H1 (cell line): Measurements from ENCODE around the gene RAPGEF5. TPM values are rescaled to one million over a fixed set of nuclear protein-coding genes. Genes with fewer than 3 reads are reported as not detected.

Experiments
- CTCF ChIA-PET: fragments of 300-600 bp; sonication (Branson Sonifier 250); formaldehyde crosslinking; loops from one replicate; lab custom pipeline; 2021; ENCODE audit not compliant: partially characterized antibody; lab: Charles Lee
- POLR2A ChIA-PET: fragments of 300-600 bp; sonication (Branson Sonifier 250); formaldehyde crosslinking; loops from one replicate; lab custom pipeline; 2021; ENCODE audit warnings: inconsistent platforms; ENCODE audit not compliant: partially characterized antibody; lab: Charles Lee
- DNase-seq, 2 experiments: peaks; one replicate each; pipeline versions ENCODE4 v3.0.0 to v3.0.0-alpha.2; 2010 to 2022; ENCODE audit warnings: low spot score in 2 of 2, low read depth in 1 of 2, mixed read lengths in 1 of 2
- FAIRE-seq: peaks from 2 replicates; lab custom pipeline; 2011; peaks lifted over from hg19 to GRCh38; lab: Jason Lieb, UNC
- H2AFZ ChIP-seq: 2 replicates; pipeline ENCODE4 v1.8.1; 2012; ENCODE audit warnings: low read length, inconsistent platforms
- H2AK5ac ChIP-seq: 2 replicates; pipeline ENCODE4 v1.6.1; 2013; ENCODE audit warnings: low read depth, low read length
- H2BK120ac ChIP-seq: replicated peaks from 2 replicates; pipeline ENCODE3; 2013; ENCODE audit warnings: low read depth, low read length, inconsistent platforms
- H2BK12ac ChIP-seq: 2 replicates; pipeline ENCODE4 v1.6.1; 2013; ENCODE audit warnings: low read depth, low read length
- H2BK15ac ChIP-seq: 2 replicates; pipeline ENCODE4 v1.6.1; 2013; ENCODE audit warnings: low read length
- H2BK20ac ChIP-seq: 2 replicates; pipeline ENCODE4 v1.6.1; 2013; ENCODE audit warnings: low read length
- H2BK5ac ChIP-seq: 2 replicates; pipeline ENCODE4 v1.6.1; 2013; ENCODE audit warnings: low read depth, low read length
- H3K14ac ChIP-seq: 2 replicates; pipeline ENCODE4 v1.6.1; 2013; ENCODE audit warnings: inconsistent platforms; ENCODE audit not compliant: insufficient read length
- H3K18ac ChIP-seq: 2 replicates; pipeline ENCODE4 v1.6.1; 2013; ENCODE audit warnings: low read length; ENCODE audit errors: extremely low read depth
- H3K23ac ChIP-seq: 2 replicates; pipeline ENCODE4 v1.6.1; 2013; ENCODE audit warnings: inconsistent platforms; ENCODE audit not compliant: insufficient read length
- H3K23me2 ChIP-seq: 2 replicates; pipeline ENCODE4 v1.6.1; 2013; ENCODE audit warnings: low read depth, low read length
- H3K27ac ChIP-seq: 2 replicates; pipeline ENCODE4 v1.6.1; 2011; ENCODE audit warnings: low read depth, low read length, inconsistent platforms
- H3K27me3 ChIP-seq, 4 experiments: replicated peaks in 1 of 4; 1 replicate in 1 of 4; 2 replicates in 3 of 4; pipeline versions ENCODE4 v1.6.1 to v1.8.1; 2011 to 2013; ENCODE audit warnings: low read length in 3 of 4, mild to moderate bottlenecking in 3 of 4, inconsistent platforms in 2 of 4, mixed read lengths in 2 of 4, moderate library complexity in 1 of 4; ENCODE audit not compliant: control insufficient read depth in 3 of 4, insufficient read depth in 3 of 4; ENCODE audit errors: extremely low read depth in 1 of 4
- H3K36me3 ChIP-seq, 4 experiments: 2 replicates each; pipeline versions ENCODE4 v1.6.1 to v1.8.1; 2011 to 2013; ENCODE audit warnings: mild to moderate bottlenecking in 4 of 4, low read length in 3 of 4, moderate library complexity in 2 of 4, control low read depth in 1 of 4, inconsistent platforms in 1 of 4; ENCODE audit not compliant: insufficient read depth in 4 of 4, control insufficient read depth in 2 of 4
- H3K4ac ChIP-seq: replicated peaks from 2 replicates; pipeline ENCODE3; 2013; ENCODE audit warnings: low read length, low read depth, mixed read lengths, inconsistent platforms; ENCODE audit not compliant: insufficient read length
- H3K4me1 ChIP-seq, 4 experiments: replicated peaks in 1 of 4; 1 replicate in 1 of 4; 2 replicates in 3 of 4; pipeline versions ENCODE4 v1.6.1 to v1.8.1; 2011 to 2013; ENCODE audit warnings: low read length in 3 of 4, inconsistent platforms in 2 of 4, mixed read lengths in 1 of 4; ENCODE audit not compliant: insufficient read depth in 4 of 4, control insufficient read depth in 3 of 4
- H3K4me2 ChIP-seq, 2 experiments: 2 replicates each; pipeline versions ENCODE4 v1.6.1 to v1.8.1; 2011 to 2013; ENCODE audit warnings: low read depth in 2 of 2, low read length in 2 of 2, control low read depth in 1 of 2, inconsistent platforms in 1 of 2, mild to moderate bottlenecking in 1 of 2; ENCODE audit not compliant: insufficient read depth in 1 of 2
- H3K4me3 ChIP-seq, 4 experiments: fragments of 200-600, 300-600 bp in 1 of 4; sonication (generic), shearing (Covaris generic), sonication (Bioruptor Twin) in 1 of 4; 2 replicates each; pipeline versions ENCODE4 v1.5.1 to v1.8.1; 2011 to 2016; ENCODE audit warnings: low read length in 4 of 4, low read depth in 3 of 4, control low read depth in 2 of 4, inconsistent platforms in 2 of 4, mild to moderate bottlenecking in 2 of 4, mixed read lengths in 1 of 4, moderate library complexity in 1 of 4; ENCODE audit not compliant: insufficient read depth in 2 of 4; ENCODE audit errors: extremely low read depth in 1 of 4
- H3K56ac ChIP-seq: replicated peaks from 2 replicates; pipeline ENCODE3; 2013; ENCODE audit warnings: low read depth, mild to moderate bottlenecking, mixed read lengths, low read length, inconsistent platforms; ENCODE audit not compliant: insufficient read length
- H3K79me1 ChIP-seq: 2 replicates; pipeline ENCODE4 v1.6.1; 2013; ENCODE audit warnings: low read depth, low read length, control low read depth
- H3K79me2 ChIP-seq, 2 experiments: 2 replicates each; pipeline versions ENCODE4 v1.6.1 to v1.8.1; 2012 to 2013; ENCODE audit warnings: low read length in 2 of 2, mild to moderate bottlenecking in 2 of 2, inconsistent platforms in 1 of 2; ENCODE audit not compliant: insufficient read depth in 2 of 2, control insufficient read depth in 1 of 2
- H3K9ac ChIP-seq, 4 experiments: replicated peaks in 1 of 4; 1 replicate in 1 of 4; 2 replicates in 3 of 4; pipeline versions ENCODE4 v1.6.1 to v1.8.1; 2011 to 2013; ENCODE audit warnings: low read depth in 3 of 4, low read length in 3 of 4, control low read depth in 2 of 4, mild to moderate bottlenecking in 2 of 4, moderate library complexity in 2 of 4, inconsistent platforms in 1 of 4; ENCODE audit errors: extremely low read depth in 1 of 4
- H3K9me3 ChIP-seq, 2 experiments: 2 replicates each; pipeline versions ENCODE4 v1.6.1 to v1.8.1; 2012 to 2013; ENCODE audit warnings: mild to moderate bottlenecking in 2 of 2, moderate library complexity in 2 of 2, control low read depth in 1 of 2, inconsistent platforms in 1 of 2, low read depth in 1 of 2, low read length in 1 of 2, mixed read lengths in 1 of 2; ENCODE audit not compliant: insufficient read depth in 2 of 2
- H4K20me1 ChIP-seq, 2 experiments: replicated peaks in 1 of 2; 2 replicates each; pipeline versions ENCODE3 to v1.8.1; 2011 to 2013; ENCODE audit warnings: inconsistent platforms in 2 of 2, low read length in 2 of 2, mild to moderate bottlenecking in 1 of 2; ENCODE audit not compliant: insufficient read depth in 2 of 2, control insufficient read depth in 1 of 2
- H4K5ac ChIP-seq: 2 replicates; pipeline ENCODE4 v1.6.1; 2013; ENCODE audit warnings: low read length, low read depth, mixed read lengths, inconsistent platforms; ENCODE audit not compliant: insufficient read length
- H4K8ac ChIP-seq: 2 replicates; pipeline ENCODE4 v1.8.0; 2013; ENCODE audit warnings: mild to moderate bottlenecking, moderate library complexity, low read length, inconsistent platforms; ENCODE audit not compliant: insufficient read depth; ENCODE audit errors: extremely low read depth
- H4K91ac ChIP-seq: replicated peaks from 2 replicates; pipeline ENCODE3; 2013; ENCODE audit warnings: low read length, mixed read lengths, inconsistent platforms; ENCODE audit not compliant: insufficient read length
- ATF2 ChIP-seq: IDR thresholded peaks from 2 replicates; pipeline ENCODE4 v1.6.1; 2012; ENCODE audit warnings: low read length, inconsistent platforms
- CBX8 ChIP-seq: fragments of 300-800, 300-1000 bp; sonication (generic); IDR thresholded peaks from 2 replicates; pipeline ENCODE4 v1.7.1; 2016; ENCODE audit warnings: low read depth, low read length, borderline replicate concordance
- CTBP2 ChIP-seq: IDR thresholded peaks from 2 replicates; pipeline ENCODE4 v1.7.0; 2011; ENCODE audit warnings: borderline replicate concordance, mild to moderate bottlenecking, moderate library complexity, mixed read lengths, low read length; ENCODE audit not compliant: insufficient read depth, insufficient read length
- EGR1 ChIP-seq: IDR thresholded peaks from 2 replicates; pipeline ENCODE4 v1.6.1; 2011; ENCODE audit warnings: low read depth, low read length, borderline replicate concordance
- EP300 ChIP-seq, 2 experiments: IDR thresholded peaks; 1 replicate in 1 of 2; 2 replicates in 1 of 2; pipeline ENCODE4 v1.6.1; 2011 to 2012; ENCODE audit warnings: low read depth in 2 of 2, low read length in 2 of 2, mild to moderate bottlenecking in 2 of 2, borderline replicate concordance in 1 of 2, inconsistent platforms in 1 of 2, moderate library complexity in 1 of 2
- JUND ChIP-seq: IDR thresholded peaks from 2 replicates; pipeline ENCODE4 v1.6.1; 2011; ENCODE audit warnings: mild to moderate bottlenecking, improper control_type of control experiment, low read length
- SIN3A ChIP-seq, 2 experiments: IDR thresholded peaks in 1 of 2; conservative IDR thresholded peaks in 1 of 2; 2 replicates each; pipeline ENCODE4 v1.6.1; 2011 to 2012; ENCODE audit warnings: low read length in 2 of 2, improper control_type of control experiment in 1 of 2, low read depth in 1 of 2, mild to moderate bottlenecking in 1 of 2
- SUZ12 ChIP-seq: fragments of 200-600 bp; sonication (generic); IDR thresholded peaks from 2 replicates; pipeline ENCODE4 v1.6.1; 2012; ENCODE audit warnings: mild to moderate bottlenecking, inconsistent platforms, low read length, moderate library complexity, mixed read lengths
- YY1 ChIP-seq: IDR thresholded peaks from 2 replicates; pipeline ENCODE4 v1.6.1; 2011; ENCODE audit warnings: low read depth, mild to moderate bottlenecking, low read length
- WGBS, 2 experiments: shearing (Covaris generic) in 1 of 2; methylation state at CpG; one replicate each; pipeline versions ENCODE4 v1.1.6 to v1.1.7; 2013 to 2015; ENCODE audit warnings: low lambda C conversion rate in 2 of 2, mixed read lengths in 2 of 2, inconsistent platforms in 1 of 2, low coverage in 1 of 2, missing lambda C conversion rate in 1 of 2; ENCODE audit not compliant: insufficient replicate concordance in 2 of 2, insufficient coverage in 1 of 2, insufficient read length in 1 of 2; ENCODE audit errors: extremely low coverage in 1 of 2, missing lambda C conversion rate in 1 of 2; 5-methylcytosine and 5-hydroxymethylcytosine counted together
- polyA plus RNA-seq, 7 experiments: library from polyadenylated mRNA; depleted of rRNA in 3 of 7; stranded (reverse) in 5 of 7; unstranded in 2 of 7; fragments of >200 nt in 5 of 7; fragments of 200-250 nt in 2 of 7; gene quantifications; 1 replicate in 5 of 7; 2 replicates in 1 of 7; 4 replicates in 1 of 7; pipeline versions ENCODE4 v1.2.1 to v1.2.3, GENCODE V29; 2011 to 2013; ENCODE audit warnings: missing spikeins in 2 of 7, mixed read lengths in 2 of 7
- total RNA-seq: library from RNA; stranded (reverse); fragmentation: NEBNext Ultra II Directional; extraction: Animal tissue kit (Norgen Biotek cat#: 25700); gene quantifications from 2 replicates; pipeline ENCODE4 v1.2.1, GENCODE V29; 2021

The RAPGEF5 gene
- total and polyA plus RNA-seq, 2 of the 8 experiments (the other 6 are each of a cell fraction or from before 2014, with no cell fraction given) = 4.4 to 22.9 TPM

GRCh38 chr7:22193450-22193983 is 163.4 kb downstream of the RAPGEF5 start:
- POLR2A ChIA-PET = interaction anchor here (1.2 to 1.4 kb wide), 2 partner anchors 10 to 12 kb away, joined by 3 read pairs; no protein-coding TSS in a partner anchor
- FAIRE-seq = peak; percentile 86
- WGBS, 2 experiments = 14% methylated on average over 20 of the region's 21 CpGs; no CpG with 5 or more reads in 1 of the 2 experiments
- Histone ChIP-seq H3K4me3 (peak overlapping the region; percentile 12 to 59 (median 31); a peak in 6 of 8 replicates), H3K9me3 (no peaks in the 10 kb centered on the region), H4K8ac (no peak overlapping the region), H3K14ac (no peak overlapping the region), H3K23ac (no peak overlapping the region), H3K4ac (no peak overlapping the region), H4K5ac (no peak overlapping the region), H2BK15ac (no peak overlapping the region), H3K4me1 (peaks cover 0 to 22% (median 11%) of the 10 kb centered on the region in 4 experiments; a peak in 4 of 7 replicates), H3K27ac (no peak overlapping the region), H3K18ac (0 out of 2 replicates have a peak overlapping the region, but pooled peaks have one; percentile 0), H2BK5ac (no peak overlapping the region; the same call in 1 of the 2 replicates), H3K36me3 (peaks cover 0 to 3% (median 0%) of the 10 kb centered on the region in 4 experiments; a peak in 1 of 8 replicates), H3K79me2 (no peaks in the 10 kb centered on the region), H3K27me3 (no peaks in the 10 kb centered on the region), H3K9ac (peak overlapping the region in 1 of 4 experiments; percentile 5; a peak in 1 of 7 replicates), H4K91ac (no peak overlapping the region), H3K23me2 (peaks cover 8% of the 10 kb centered on the region; the same call in 1 of the 2 replicates), H3K4me2 (peak overlapping the region; percentile 64 to 69), H4K20me1 (peaks cover 2% of the 10 kb centered on the region in 2 experiments), H3K79me1 (no peaks in the 10 kb centered on the region), H2BK12ac (no peak overlapping the region; the same call in 1 of the 2 replicates), H2BK120ac (no peak overlapping the region), H2AK5ac (no peak overlapping the region), H2AFZ (no peak overlapping the region), H3K56ac (no peak overlapping the region), H2BK20ac (no peak overlapping the region)
- CTCF ChIA-PET = interaction anchor here (0.6 to 2.8 kb wide), 10 partner anchors 15 to 285 kb away, joined by 3 to 17 read pairs (median 3); no protein-coding TSS in a partner anchor
- peak in 1 of 2 experiments; percentile 59 for DNase-seq
- TF ChIP-seq CBX8 (no peak), CTBP2 (peak; percentile 100), YY1 (peak; percentile 84), ATF2 (0 out of 2 replicates have a peak, but pooled peaks have one; percentile 37), SIN3A (conservative IDR thresholded peaks at IDR 0.05 in 1 of 2, IDR thresholded peaks at IDR 0.05 in 1 of 2; ENCODE audit: low read depth in 1 of 2, low read length in 2 of 2) (0 out of 4 replicates have a peak, but pooled peaks have one; percentile 39 to 80), EP300 (IDR thresholded peaks at IDR 0.05; ENCODE audit: borderline replicate concordance in 1 of 2, low read depth in 2 of 2, low read length in 2 of 2) (peak in 1 of 2 experiments; percentile 75; a peak in 1 of 3 replicates), EGR1 (peak; percentile 97), JUND (peak; percentile 6; the same call in 1 of the 2 replicates), SUZ12 (peak; percentile 57; the same call in 1 of the 2 replicates)
